ENCODE results near the gene SLC9B2. TPM values are rescaled to one million over a fixed set of nuclear protein-coding genes. Genes with fewer than 3 reads are reported as not detected.
"Not testable (repeated sequence)": the region's sequence is repeated elsewhere in the genome, so short reads cannot be mapped to it uniquely, and the experiment has no call there.

Gene SLC9B2
- polyA plus RNA-seq, 6 donors from 2014 or later = 10.2 to 26.3 (median 16.5) TPM

DNA sequence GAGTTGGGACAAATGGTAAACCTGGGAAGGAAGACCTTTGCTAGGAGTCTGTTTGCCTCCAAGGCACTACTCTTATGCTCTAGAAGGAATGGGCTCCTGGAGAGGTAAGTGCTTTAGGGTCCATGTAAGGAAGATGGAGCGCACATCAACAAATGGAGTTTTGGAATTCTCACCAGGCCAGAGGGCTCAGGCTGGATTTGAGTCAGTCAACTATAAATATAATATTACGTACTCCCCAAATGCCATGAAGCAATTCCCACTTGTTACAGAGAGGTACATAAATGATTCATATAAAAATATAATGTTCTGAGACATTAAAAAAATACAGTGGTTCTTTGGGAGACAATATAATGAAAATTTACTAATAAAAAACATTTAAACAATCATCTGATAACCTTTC, 55.4 kb downstream of the SLC9B2 start:
- Mint-ChIP-seq H3K36me3 (no peaks in the 10 kb centered on the region), H3K27ac (no peak overlapping the region)
- ATAC-seq (ENCODE audit: low read depth in 2 of 2) = no peak

DNA sequence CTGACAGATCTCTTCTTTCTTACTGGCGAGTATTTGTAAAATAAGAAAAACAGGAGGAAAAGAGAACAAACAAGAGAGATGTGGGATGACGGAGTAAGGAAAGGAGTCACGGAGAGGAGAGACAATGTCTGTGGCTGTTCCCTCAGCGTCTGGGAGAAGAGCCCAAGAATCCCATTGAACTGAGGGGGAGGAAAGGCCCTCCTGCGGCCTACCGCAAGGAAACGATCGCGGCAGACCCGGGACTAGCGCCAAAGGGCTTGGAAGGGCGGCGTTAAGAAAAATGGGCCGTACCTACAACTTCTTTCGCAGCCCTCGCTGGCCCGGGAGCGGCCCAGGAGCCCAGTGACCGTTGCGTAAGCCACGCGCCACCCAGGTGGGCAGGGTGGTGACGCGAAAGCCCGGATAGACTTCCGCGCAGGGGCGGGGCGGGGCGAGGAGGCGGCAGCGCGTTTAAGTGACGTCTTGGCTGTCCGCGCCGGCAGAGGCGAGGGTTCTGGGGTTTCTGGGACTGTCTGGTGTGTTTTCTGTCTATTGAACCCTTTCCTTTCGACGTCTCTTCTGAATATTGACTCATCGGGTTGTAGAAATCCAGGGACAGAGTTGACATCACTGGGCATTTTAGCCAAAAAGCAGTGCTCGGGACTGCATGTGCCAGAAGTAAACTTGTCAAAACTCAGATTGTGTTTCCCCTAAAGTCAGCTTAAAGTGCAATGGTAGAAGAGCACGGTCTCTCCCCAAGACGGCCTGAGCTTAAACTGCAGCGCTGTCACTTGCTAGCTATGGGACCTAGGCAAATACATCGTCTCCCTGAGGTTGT, 57.0 kb downstream of the SLC9B2 start, which contains the start of gene SLC9B1:
Gene SLC9B1, minus strand, starts transcription at position 398 of the 817 bp plus-strand sequence. CDS start 27,994 bp downstream, outside the sequence.
- DNase-seq (peak; percentile 96), ATAC-seq (ENCODE audit: low read depth in 2 of 2) (peak; percentile 93)
- Mint-ChIP-seq H3K4me1 (peaks cover 0 to 19% (median 14%) of the 10 kb centered on the region in 3 donors), H3K27ac (peak within 1 kb of the TSS in 1 of 6 donors; percentile 100), H3K27me3 (no peaks in the 10 kb centered on the region), H3K36me3 (no peaks in the 10 kb centered on the region), H3K4me3 (peak within 1 kb of the TSS in 7 of 8 donors; percentile 88 to 100 (median 94)), H3K9me3 (no peaks in the 10 kb centered on the region)

More for the DNA sequence above, 55.4 kb downstream of the SLC9B2 start:
- H3K4me3 Mint-ChIP-seq = peak overlapping the region in 3 of 8 donors; percentile 88 to 95 (median 94)
- H3K9me3 Mint-ChIP-seq = no peaks in the 10 kb centered on the region
- no peaks in the 10 kb centered on the region for H3K27me3 Mint-ChIP-seq
- H3K4me1 Mint-ChIP-seq = peaks cover 0 to 19% (median 14%) of the 10 kb centered on the region in 3 donors
- no peak for DNase-seq

DNA sequence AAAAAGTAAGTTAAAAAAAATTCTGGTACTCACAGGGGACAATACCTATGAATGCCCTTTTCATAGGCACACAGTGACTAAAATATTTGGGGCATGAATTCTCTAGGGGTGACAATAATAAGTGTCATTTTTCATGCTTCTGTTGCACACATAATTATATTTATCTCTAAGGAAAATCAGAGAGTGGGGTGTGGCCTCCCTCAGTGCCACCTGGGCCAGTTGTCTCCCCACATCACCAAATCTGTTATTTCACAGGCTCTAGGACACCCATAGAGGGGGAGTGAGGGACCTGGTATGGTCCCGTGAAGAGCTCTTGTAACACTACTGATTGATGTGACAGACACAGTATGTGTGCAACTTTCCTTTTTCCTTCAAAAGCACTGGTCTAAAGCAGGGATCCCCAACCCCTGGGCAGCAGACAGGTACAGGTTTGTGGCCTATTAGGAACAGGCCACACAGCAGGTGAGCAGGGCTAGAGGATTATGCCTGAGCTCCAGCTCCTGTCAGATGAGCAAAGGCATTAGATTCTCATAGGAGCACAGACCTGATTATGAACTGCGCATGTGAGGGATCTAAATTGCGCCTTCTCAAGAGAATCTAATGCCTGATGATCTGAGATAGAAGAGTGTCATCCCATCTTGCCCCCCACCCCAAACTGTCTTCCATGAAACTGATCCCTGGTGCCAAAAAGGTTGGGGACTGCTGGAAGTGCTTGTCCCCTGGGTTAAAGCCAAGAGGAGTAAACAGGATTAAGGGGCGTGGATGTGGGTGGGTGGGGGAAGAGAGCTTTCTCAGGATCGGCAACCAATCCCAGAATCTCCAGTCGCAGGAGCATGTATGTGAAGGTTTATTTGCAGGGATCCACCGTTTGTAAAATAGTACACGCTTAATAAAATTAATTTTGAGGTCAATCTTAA, 57.9 kb downstream of the SLC9B2 start:
- Mint-ChIP-seq H3K27me3 (no peaks in the 10 kb centered on the region), H3K27ac (peak overlapping the region in 1 of 6 donors; percentile 100), H3K4me1 (peaks cover 0 to 19% (median 14%) of the 10 kb centered on the region in 3 donors), H3K4me3 (peak overlapping the region in 7 of 8 donors; percentile 88 to 100 (median 94)), H3K9me3 (no peaks in the 10 kb centered on the region), H3K36me3 (no peaks in the 10 kb centered on the region)
- DNase-seq (peak; percentile 13), ATAC-seq (ENCODE audit: low read depth in 2 of 2) (no peak)

DNA sequence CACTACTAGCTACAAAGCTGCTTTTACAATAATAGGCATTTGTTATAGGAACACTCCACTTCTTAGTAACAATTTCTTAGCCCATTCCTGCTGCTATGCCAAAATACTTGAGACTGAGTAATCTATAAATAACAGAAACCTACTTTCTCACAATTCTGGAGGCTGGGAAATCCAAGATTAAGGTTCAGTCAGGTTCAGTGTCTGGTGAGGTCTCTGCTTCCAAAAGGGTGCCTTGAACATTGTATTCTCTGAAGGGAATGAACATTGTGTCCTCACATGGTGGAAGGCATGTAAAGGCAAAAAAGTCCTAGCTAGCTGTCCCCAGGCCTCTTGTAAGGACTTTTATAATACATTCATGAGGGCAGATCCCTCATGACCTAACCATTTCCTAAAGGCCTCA, 64.0 kb downstream of the SLC9B2 start:
- no peaks in the 10 kb centered on the region for H3K4me1 Mint-ChIP-seq
- H3K27me3 Mint-ChIP-seq = no peaks in the 10 kb centered on the region
- DNase-seq (no peak), ATAC-seq (ENCODE audit: low read depth in 2 of 2) (no peak)
- no peak overlapping the region for H3K4me3 Mint-ChIP-seq
- H3K9me3 Mint-ChIP-seq = no peaks in the 10 kb centered on the region
- H3K36me3 Mint-ChIP-seq = no peaks in the 10 kb centered on the region
- no peak overlapping the region for H3K27ac Mint-ChIP-seq

DNA sequence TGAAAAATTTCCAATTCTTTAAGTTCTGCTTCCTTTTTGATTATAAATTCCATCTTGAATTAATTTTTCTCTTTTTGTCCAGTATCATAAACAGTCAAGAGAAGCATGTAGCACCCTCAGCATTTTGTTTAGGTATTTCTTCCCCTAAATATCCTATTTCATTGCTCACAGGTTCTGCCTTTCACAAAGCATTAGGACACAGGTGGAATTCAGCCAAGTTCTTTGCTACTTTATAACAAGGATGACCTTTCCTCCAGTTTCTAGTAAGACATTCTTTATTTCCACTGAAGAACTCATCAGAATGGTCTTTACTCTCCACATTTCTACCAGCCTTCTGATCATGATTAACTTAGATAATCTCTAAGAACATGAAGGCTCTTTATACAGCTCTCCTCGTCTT, 64.5 kb downstream of the SLC9B2 start:
- ATAC-seq (ENCODE audit: low read depth in 2 of 2) (no peak), DNase-seq (no peak)
- Mint-ChIP-seq H3K9me3 (no peaks in the 10 kb centered on the region), H3K36me3 (no peaks in the 10 kb centered on the region), H3K27ac (peak overlapping the region in 1 of 6 donors; percentile 58), H3K4me1 (no peaks in the 10 kb centered on the region), H3K4me3 (no peak overlapping the region), H3K27me3 (no peaks in the 10 kb centered on the region)

DNA sequence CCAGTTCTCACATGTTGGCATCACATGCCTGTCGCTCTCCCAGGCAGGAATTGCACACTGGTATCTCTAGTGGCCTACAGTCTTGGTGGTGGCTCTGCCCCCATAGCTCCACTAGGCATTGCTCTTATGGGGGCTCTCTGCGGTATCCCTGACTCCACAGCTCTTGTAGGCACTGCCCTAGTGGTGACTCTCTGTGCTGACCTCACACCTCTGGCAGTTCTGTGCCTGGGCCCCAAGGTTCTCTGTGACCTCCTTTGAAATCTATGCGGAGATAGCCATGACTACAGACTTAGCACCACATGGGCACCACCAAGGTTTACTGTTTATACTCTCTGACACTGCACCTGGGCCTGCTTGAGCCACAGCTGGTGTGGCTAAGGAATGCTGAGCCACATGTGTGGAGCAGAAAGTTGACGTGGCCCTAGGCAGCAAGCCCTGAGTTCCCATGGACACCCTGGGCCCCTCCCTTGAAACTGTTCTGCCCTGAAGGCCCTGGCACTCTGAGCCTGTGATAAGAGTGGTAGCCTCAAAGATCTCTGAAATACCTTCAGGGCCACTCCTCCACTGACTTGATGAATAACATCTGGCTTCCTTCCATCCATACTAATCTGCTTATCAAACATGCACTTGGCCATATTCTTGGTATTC, 65.1 kb downstream of the SLC9B2 start:
- no peaks in the 10 kb centered on the region for H3K4me1 Mint-ChIP-seq
- no peaks in the 10 kb centered on the region for H3K36me3 Mint-ChIP-seq
- DNase-seq (no peak), ATAC-seq (ENCODE audit: low read depth in 2 of 2) (no peak)
- H3K27ac Mint-ChIP-seq = peak overlapping the region in 2 of 6 donors; percentile 25 to 55
- H3K4me3 Mint-ChIP-seq = no peak overlapping the region
- no peaks in the 10 kb centered on the region for H3K27me3 Mint-ChIP-seq
- H3K9me3 Mint-ChIP-seq = no peaks in the 10 kb centered on the region

DNA sequence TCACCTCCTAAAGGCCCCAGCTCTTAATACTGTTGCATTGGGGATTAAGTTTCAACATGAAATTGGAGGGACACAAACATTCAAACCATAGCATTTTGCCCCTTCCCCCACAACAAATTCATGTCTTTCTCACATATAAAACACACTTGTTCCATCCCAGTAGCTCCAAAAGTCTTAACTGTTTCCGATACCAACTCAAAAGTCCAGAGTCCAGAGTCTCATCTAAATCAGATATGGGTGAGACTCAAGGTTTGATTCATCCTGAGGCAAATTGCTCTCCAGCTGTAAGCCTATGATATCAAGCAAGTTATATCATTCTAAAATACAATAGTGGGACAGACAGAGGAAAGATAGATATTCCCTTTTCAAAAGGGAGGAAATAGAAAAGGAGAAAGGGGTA, 65.8 kb downstream of the SLC9B2 start:
- no peak for ATAC-seq (ENCODE audit: low read depth in 2 of 2)
- Mint-ChIP-seq H3K9me3 (no peaks in the 10 kb centered on the region), H3K27ac (no peak overlapping the region)

DNA sequence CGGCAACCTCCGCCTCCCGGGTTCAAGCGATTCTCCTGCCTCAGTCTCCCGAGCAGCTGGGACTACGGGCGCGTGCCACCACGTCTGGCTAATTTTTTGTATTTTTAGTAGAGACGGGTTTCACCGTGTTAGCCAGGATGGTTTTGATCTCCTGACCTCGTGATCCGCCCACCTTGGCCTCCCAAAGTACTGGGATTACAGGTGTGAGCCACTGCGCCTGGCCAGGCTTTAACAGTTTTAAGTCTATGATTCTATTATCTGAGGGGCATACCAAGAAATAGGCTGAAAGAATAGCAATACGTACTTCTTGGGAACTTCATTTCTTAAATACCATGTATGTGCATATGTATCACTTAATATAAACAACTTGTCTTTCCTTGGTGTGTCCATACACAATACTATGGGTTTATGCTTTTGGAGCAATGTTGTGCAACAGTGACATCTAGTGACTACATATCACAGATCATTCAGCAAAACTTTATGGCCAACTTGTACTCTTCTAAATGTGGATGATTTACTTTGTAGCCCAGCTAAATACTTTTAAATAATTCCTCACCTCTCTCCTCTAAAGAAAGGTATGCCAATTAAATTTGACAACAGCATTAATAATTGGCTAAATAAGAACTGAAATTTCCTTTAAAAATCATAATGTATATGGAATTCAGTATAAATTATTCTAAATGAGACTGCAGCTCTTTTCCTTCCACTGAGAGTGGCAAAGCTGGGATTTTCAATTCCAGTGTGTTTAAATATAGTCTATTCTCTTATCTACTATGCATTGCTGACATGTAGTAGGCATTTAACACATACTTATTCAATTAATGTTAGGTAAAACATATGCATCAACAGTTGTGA, 67.5 kb downstream of the SLC9B2 start:
- ATAC-seq (ENCODE audit: low read depth in 2 of 2) (peak; percentile 79 to 86), DNase-seq (peak; percentile 41)
- Mint-ChIP-seq H3K4me3 (no peak overlapping the region), H3K36me3 (no peaks in the 10 kb centered on the region), H3K27me3 (no peaks in the 10 kb centered on the region), H3K27ac (peak overlapping the region in 1 of 6 donors; percentile 36), H3K4me1 (peaks cover 0 to 12% (median 0%) of the 10 kb centered on the region in 3 donors), H3K9me3 (no peaks in the 10 kb centered on the region)

More for the DNA sequence above, 65.8 kb downstream of the SLC9B2 start:
- Mint-ChIP-seq H3K36me3 (no peaks in the 10 kb centered on the region), H3K4me3 (no peak overlapping the region), H3K27me3 (no peaks in the 10 kb centered on the region), H3K4me1 (no peaks in the 10 kb centered on the region)
- no peak for DNase-seq

DNA sequence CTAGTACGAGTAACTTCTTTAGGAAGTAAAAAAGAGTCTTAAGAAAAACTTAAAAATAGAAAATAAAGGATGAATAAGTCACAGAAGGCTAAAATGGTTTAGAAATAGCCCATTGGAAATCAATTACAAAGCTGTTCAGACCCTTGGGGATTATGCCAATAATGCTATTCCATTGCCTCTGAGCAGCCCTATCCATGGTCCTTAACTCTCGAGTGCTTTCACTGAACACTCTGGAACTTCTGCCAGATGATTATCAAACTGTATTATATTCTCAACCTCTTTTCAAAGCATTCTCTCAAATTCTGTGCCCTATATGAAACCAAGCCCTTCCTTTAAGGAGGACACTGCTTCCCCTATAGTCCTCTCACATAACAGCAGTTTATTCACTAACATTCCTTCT, 74.0 kb downstream of the SLC9B2 start:
- DNase-seq (no peak), ATAC-seq (ENCODE audit: low read depth in 2 of 2) (no peak)
- no peak overlapping the region for H3K4me3 Mint-ChIP-seq
- peaks cover 0 to 23% (median 11%) of the 10 kb centered on the region in 7 donors for H3K9me3 Mint-ChIP-seq
- H3K27me3 Mint-ChIP-seq = no peaks in the 10 kb centered on the region
- peaks cover 10 to 18% of the 10 kb centered on the region in 2 donors for H3K36me3 Mint-ChIP-seq
- H3K27ac Mint-ChIP-seq = no peak overlapping the region
- H3K4me1 Mint-ChIP-seq = peaks cover 0 to 12% (median 0%) of the 10 kb centered on the region in 3 donors

DNA sequence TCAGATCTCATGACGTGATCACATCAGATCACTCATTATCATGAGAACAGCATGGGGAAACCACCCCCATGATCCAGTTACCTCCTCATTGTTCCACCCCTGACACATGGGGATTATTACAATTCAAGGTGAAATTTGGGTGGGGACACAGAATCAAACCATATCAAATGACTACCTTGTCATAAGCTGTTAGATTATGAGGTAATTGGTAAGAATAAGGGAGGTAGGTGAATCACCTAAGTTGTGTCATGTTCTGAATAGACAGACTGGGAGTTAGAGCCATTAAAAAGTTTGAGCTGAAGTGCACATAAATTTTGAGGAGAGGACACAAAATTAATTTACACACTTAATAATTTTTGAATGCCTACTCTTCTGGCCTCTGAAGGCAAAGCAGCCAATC, 81.8 kb downstream of the SLC9B2 start:
- Mint-ChIP-seq H3K4me1 (no peaks in the 10 kb centered on the region), H3K9me3 (peaks cover 8 to 39% (median 21%) of the 10 kb centered on the region in 7 donors), H3K36me3 (peaks cover 11 to 19% of the 10 kb centered on the region in 2 donors), H3K27me3 (no peaks in the 10 kb centered on the region), H3K27ac (no peak overlapping the region), H3K4me3 (no peak overlapping the region)
- DNase-seq (no peak), ATAC-seq (ENCODE audit: low read depth in 2 of 2) (no peak)

DNA sequence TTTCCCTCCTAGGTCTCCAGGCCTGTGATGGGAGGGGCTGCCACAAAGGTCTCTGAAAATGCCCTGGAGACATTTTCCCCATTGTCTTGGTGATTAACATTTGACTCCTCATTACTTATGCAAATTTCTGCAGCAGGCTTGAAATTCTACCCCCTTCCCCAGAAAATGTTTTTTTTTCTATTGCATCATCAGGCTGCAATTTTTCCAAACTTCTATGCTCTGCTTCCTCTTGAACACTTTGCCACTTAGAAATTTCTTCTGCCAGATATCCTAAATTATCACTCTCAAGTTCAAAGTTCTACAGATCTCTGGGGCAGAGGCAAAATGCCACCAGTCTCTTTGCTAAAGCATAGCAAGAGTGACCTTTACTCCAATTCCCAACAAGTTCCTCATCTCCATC, 82.6 kb downstream of the SLC9B2 start:
- ATAC-seq (ENCODE audit: low read depth in 2 of 2) = not testable (repeated sequence)
- H3K9me3 Mint-ChIP-seq = peaks cover 8 to 39% (median 21%) of the 10 kb centered on the region in 7 donors
- H3K36me3 Mint-ChIP-seq = peaks cover 11 to 18% of the 10 kb centered on the region in 2 donors

DNA sequence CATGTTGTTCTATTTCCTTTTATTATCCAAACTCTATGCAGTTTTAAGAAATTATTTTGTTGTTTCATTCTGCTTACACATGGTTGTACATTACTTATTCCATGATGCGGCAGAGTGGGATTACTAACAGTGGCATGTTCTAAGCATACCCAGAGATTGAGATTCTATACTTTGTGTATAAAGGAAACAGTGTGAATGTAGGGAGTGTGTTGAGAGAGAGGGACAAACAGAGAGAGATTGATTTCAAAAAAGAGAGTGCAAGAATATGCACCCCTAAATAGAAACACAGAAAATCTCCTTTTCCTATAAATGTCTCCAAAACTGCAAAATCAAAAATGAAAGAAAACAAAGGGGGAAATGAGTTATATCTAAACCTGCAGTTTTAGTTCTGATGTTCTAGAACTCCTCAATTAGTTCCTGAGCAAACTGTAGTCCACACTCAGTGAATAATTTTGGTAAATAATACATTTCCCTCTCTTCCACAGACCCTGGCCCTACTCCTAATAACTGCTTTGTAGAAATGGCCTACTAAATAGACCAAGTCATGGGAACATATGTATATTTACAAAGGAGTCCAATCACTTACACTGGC, 88.0 kb downstream of the SLC9B2 start:
- no peak overlapping the region for H3K4me3 Mint-ChIP-seq

More for the DNA sequence above, 82.6 kb downstream of the SLC9B2 start:
- H3K4me1 Mint-ChIP-seq, H3K4me3 Mint-ChIP-seq, H3K27me3 Mint-ChIP-seq, DNase-seq, H3K27ac Mint-ChIP-seq: not testable (repeated sequence)

More for the DNA sequence above, 88.0 kb downstream of the SLC9B2 start:
- peaks cover 18 to 22% of the 10 kb centered on the region in 2 donors for H3K36me3 Mint-ChIP-seq
- ATAC-seq (ENCODE audit: low read depth in 2 of 2) (no peak), DNase-seq (no peak)
- no peaks in the 10 kb centered on the region for H3K4me1 Mint-ChIP-seq
- H3K27ac Mint-ChIP-seq = no peak overlapping the region
- no peaks in the 10 kb centered on the region for H3K27me3 Mint-ChIP-seq
- peaks cover 0 to 11% (median 10%) of the 10 kb centered on the region in 7 donors for H3K9me3 Mint-ChIP-seq
